Measurements from ENCODE around the gene RNF11. TPM values are rescaled to one million over a fixed set of nuclear protein-coding genes. Genes with fewer than 3 reads are reported as not detected.

The RNF11 gene
- total RNA-seq, 1 experiment from 2014 or later = 142 TPM

GRCh38 chr1:51263147-51263877, 27.2 kb downstream of the RNF11 start:
- DNase-seq (ENCODE audit: low read depth) = no peak

- DNase-seq (ENCODE audit: low read depth) = peak; percentile 95
Measured at GRCh38 chr1:51264451-51264850, 28.4 kb downstream of the RNF11 start.

- no peak for DNase-seq (ENCODE audit: low read depth)
Measured at GRCh38 chr1:51265618-51266017, 29.5 kb downstream of the RNF11 start.

- no peak for DNase-seq (ENCODE audit: low read depth)
Measured at GRCh38 chr1:51266181-51266580, 30.1 kb downstream of the RNF11 start.

GRCh38 chr1:51266791-51267190, 30.7 kb downstream of the RNF11 start:
- DNase-seq (ENCODE audit: low read depth) = no peak

- DNase-seq (ENCODE audit: low read depth) = peak; percentile 28
Measured at GRCh38 chr1:51268634-51269033, 32.6 kb downstream of the RNF11 start.

GRCh38 chr1:51270751-51271150, 34.7 kb downstream of the RNF11 start:
- no peak for DNase-seq (ENCODE audit: low read depth)

GRCh38 chr1:51272916-51273315, 36.8 kb downstream of the RNF11 start:
- no peak for DNase-seq (ENCODE audit: low read depth)

GRCh38 chr1:51274676-51275075, 38.6 kb downstream of the RNF11 start:
- no peak for DNase-seq (ENCODE audit: low read depth)

GRCh38 chr1:51276286-51276685, 40.2 kb downstream of the RNF11 start:
- DNase-seq (ENCODE audit: low read depth) = no peak

- DNase-seq (ENCODE audit: low read depth) = no peak
Measured at GRCh38 chr1:51280321-51280978, 44.4 kb downstream of the RNF11 start.

GRCh38 chr1:51281807-51282206, 45.7 kb downstream of the RNF11 start:
- no peak for DNase-seq (ENCODE audit: low read depth)

- DNase-seq (ENCODE audit: low read depth) = no peak
Measured at GRCh38 chr1:51282605-51283004, 46.5 kb downstream of the RNF11 start.

- no peak for DNase-seq (ENCODE audit: low read depth)
Measured at GRCh38 chr1:51283979-51284378, 47.9 kb downstream of the RNF11 start.

GRCh38 chr1:51284487-51284954, 48.4 kb downstream of the RNF11 start:
- DNase-seq (ENCODE audit: low read depth) = peak; percentile 28

- DNase-seq (ENCODE audit: low read depth) = peak; percentile 13
Measured at GRCh38 chr1:51285055-51285454, 49.0 kb downstream of the RNF11 start.

- DNase-seq (ENCODE audit: low read depth) = no peak
Measured at GRCh38 chr1:51287966-51288365, 51.9 kb downstream of the RNF11 start.

- DNase-seq (ENCODE audit: low read depth) = no peak
Measured at GRCh38 chr1:51288578-51288977, 52.5 kb downstream of the RNF11 start.

GRCh38 chr1:51289676-51290488, 53.8 kb downstream of the RNF11 start:
- no peak for DNase-seq (ENCODE audit: low read depth)

- DNase-seq (ENCODE audit: low read depth) = no peak
Measured at GRCh38 chr1:51290489-51290847, 54.4 kb downstream of the RNF11 start.

GRCh38 chr1:51293898-51294515, 57.9 kb downstream of the RNF11 start:
- DNase-seq (ENCODE audit: low read depth) = no peak
